Gastrocnemius medialis (tissue), 4 donors: ENCODE results near the gene ROBO1.

Experiments
- CTCF ChIP-seq, 5 experiments: fragments of 450-650 bp in 3 of 5; fragments of 200-600 bp in 2 of 5; sonication (generic) in 2 of 5; IDR thresholded peaks in 4 of 5; conservative IDR thresholded peaks in 1 of 5; 1 replicate in 4 of 5; 2 replicates in 1 of 5; pipeline ENCODE4 v1.5.1; 2016 to 2019; ENCODE audit warnings: antibody characterized with exemption in 5 of 5, mild to moderate bottlenecking in 3 of 5, moderate library complexity in 3 of 5
- POLR2A ChIP-seq, 2 donors: fragments of 450-650 bp; IDR thresholded peaks; one replicate each; pipeline ENCODE4 v1.6.1; 2017; ENCODE audit warnings: antibody characterized with exemption in 2 of 2, mild to moderate bottlenecking in 2 of 2, moderate library complexity in 2 of 2

DNA sequence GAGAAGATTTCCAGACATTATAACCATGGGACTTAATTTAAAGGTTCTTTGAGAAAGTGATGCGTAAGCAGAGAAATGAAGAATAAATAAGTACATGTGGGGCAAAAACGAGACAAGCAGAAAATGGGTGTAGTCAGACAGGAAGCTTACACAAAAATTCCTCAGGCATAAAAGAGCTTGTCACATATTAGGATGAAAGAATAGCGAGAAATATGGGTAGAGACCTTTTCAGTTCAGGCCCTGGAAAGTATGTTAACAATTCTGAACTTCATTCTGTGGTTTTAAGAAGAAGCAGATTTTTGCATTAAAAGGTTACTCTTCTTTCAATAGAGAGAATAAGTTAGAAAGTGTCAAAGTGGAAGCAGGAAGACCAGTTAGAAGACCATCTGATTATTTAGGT lies 352.4 kb downstream of the ROBO1 start:
- TF ChIP-seq CTCF (IDR thresholded peaks at IDR 0.05 in 4 of 5, conservative IDR thresholded peaks at IDR 0.05 in 1 of 5) = no peak
- no peak for TF ChIP-seq POLR2A (IDR thresholded peaks at IDR 0.05)
